Astrocyte of the spinal cord (primary cell): ENCODE results near the gene TRPM3.

ENCODE experiments used
- DNase-seq: peaks from one replicate; pipeline ENCODE4 v3.0.0; 2011; ENCODE audit warnings: low read depth, low spot score
- H3K4me3 ChIP-seq: 2 replicates; pipeline ENCODE4 v1.5.1; 2011; ENCODE audit warnings: low read depth, mild to moderate bottlenecking, low read length, moderate library complexity
- CTCF ChIP-seq: IDR thresholded peaks from 2 replicates; pipeline ENCODE4 v1.5.1; 2012; ENCODE audit warnings: low read depth, mild to moderate bottlenecking, low read length, inconsistent platforms
- in situ Hi-C: cut with HindIII; loops from 2 replicates; pipeline ENCODE4 v1.10.0; 2017; ENCODE audit warnings: low sequenced_read_pairs

TRPM3 gene

GRCh38 chr9:70817311-70817710 is 304.1 kb downstream of the TRPM3 start:
- TF ChIP-seq CTCF = no peak
- no peak overlapping the region for H3K4me3 ChIP-seq
- no peak for DNase-seq
- in situ Hi-C loops = no loop called here

GRCh38 chr9:70816891-70817290 is 304.5 kb downstream of the TRPM3 start:
- H3K4me3 ChIP-seq = no peak overlapping the region
- in situ Hi-C loops = no loop called here
- no peak for DNase-seq
- TF ChIP-seq CTCF = no peak

GRCh38 chr9:70816316-70816715 is 305.1 kb downstream of the TRPM3 start:
- in situ Hi-C loops = no loop called here
- no peak overlapping the region for H3K4me3 ChIP-seq
- TF ChIP-seq CTCF = no peak
- DNase-seq = no peak

- no peak for TF ChIP-seq CTCF
- no peak overlapping the region for H3K4me3 ChIP-seq
- no peak for DNase-seq
- in situ Hi-C loops = no loop called here
Observed at GRCh38 chr9:70814597-70814996, 306.8 kb downstream of the TRPM3 start.

- no peak overlapping the region for H3K4me3 ChIP-seq
- in situ Hi-C loops = no loop called here
- no peak for TF ChIP-seq CTCF
- no peak for DNase-seq
Observed at GRCh38 chr9:70813141-70813540, 308.3 kb downstream of the TRPM3 start.

GRCh38 chr9:70811638-70812037 is 309.8 kb downstream of the TRPM3 start:
- DNase-seq = no peak
- no peak for TF ChIP-seq CTCF
- in situ Hi-C loops = no loop called here
- H3K4me3 ChIP-seq = no peak overlapping the region

- H3K4me3 ChIP-seq = no peak overlapping the region
- no peak for TF ChIP-seq CTCF
- in situ Hi-C loops = no loop called here
- no peak for DNase-seq
Observed at GRCh38 chr9:70806875-70807274, 314.5 kb downstream of the TRPM3 start.
